ENCODE measurements around the gene GDA.

DNA sequence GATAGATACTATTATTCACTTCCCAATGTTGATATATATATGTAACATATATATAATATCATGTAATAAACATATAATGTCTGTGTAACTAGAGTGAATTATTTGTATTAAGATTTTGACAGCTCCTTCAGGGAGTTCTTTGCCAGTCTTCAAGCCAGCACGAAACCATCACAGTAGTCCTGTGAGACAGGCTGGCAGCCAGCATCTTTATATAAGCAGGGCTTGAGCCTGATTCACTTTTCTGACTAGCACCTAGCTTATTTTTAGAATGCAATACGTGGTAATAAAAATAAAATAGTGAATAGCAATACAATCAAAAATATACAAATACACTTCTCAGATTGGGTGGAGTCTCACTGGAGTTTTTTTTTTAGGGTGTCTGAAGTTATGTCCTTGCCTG lies 20.7 kb upstream of the GDA start:
- TF ChIP-seq, protein P1, sequence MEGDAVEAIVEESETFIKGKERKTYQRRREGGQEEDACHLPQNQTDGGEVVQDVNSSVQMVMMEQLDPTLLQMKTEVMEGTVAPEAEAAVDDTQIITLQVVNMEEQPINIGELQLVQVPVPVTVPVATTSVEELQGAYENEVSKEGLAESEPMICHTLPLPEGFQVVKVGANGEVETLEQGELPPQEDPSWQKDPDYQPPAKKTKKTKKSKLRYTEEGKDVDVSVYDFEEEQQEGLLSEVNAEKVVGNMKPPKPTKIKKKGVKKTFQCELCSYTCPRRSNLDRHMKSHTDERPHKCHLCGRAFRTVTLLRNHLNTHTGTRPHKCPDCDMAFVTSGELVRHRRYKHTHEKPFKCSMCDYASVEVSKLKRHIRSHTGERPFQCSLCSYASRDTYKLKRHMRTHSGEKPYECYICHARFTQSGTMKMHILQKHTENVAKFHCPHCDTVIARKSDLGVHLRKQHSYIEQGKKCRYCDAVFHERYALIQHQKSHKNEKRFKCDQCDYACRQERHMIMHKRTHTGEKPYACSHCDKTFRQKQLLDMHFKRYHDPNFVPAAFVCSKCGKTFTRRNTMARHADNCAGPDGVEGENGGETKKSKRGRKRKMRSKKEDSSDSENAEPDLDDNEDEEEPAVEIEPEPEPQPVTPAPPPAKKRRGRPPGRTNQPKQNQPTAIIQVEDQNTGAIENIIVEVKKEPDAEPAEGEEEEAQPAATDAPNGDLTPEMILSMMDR (IDR thresholded peaks at IDR 0.05), result no peak
- TF ChIP-seq EZH2phosphoT487 (IDR thresholded peaks at IDR 0.05) (no peak), EZH2 (IDR thresholded peaks at IDR 0.05) (no peak)

All from neural progenitor cell (in vitro differentiated cells).